Measurements from ENCODE around the gene ENKUR.
"Not testable (repeated sequence)": the region's sequence is repeated elsewhere in the genome, so short reads cannot be mapped to it uniquely, and the experiment has no call there.

ENKUR gene

DNA sequence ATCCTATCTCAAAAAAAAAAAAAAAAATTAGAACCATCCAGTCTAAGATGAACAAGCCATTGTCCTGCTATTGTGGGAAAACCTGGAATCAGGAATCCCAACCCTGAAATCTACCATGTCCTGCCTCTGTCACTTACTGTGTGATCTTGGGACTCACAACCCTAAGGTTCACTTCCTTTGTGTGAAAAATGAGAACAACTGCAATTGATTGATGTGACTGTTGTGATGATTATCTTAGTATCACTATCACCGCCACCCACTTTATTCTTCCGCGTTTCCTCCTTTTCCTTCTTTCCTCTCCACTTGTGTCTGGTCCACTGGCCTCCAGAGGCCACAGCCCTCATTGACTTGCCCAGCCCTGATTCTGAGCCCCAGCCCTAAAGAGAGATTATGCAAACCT lies 50.9 kb downstream of the ENKUR start:
- no peak overlapping the region for H3K9ac ChIP-seq (ENCODE audit: insufficient read length, low read depth)
- DNase-seq (ENCODE audit: low read depth, low spot score) = no peak
- no peaks in the 10 kb centered on the region for H3K4me1 ChIP-seq (ENCODE audit: insufficient read depth, insufficient read length)
- no peaks in the 10 kb centered on the region for H3K27me3 ChIP-seq (ENCODE audit: insufficient read depth, insufficient read length)
- TF ChIP-seq ZNF274 (IDR thresholded peaks at IDR 0.05; ENCODE audit: low read depth, low read length) = no peak
- TF ChIP-seq YY1 (IDR thresholded peaks at IDR 0.05; ENCODE audit: insufficient read depth, insufficient read length) = no peak
- TF ChIP-seq SUZ12 (IDR thresholded peaks at IDR 0.05; ENCODE audit: extremely low read depth, insufficient read depth, insufficient read length) = no peak
- H3K9me3 ChIP-seq (ENCODE audit: insufficient read depth, low read length) = no peaks in the 10 kb centered on the region
- no peaks in the 10 kb centered on the region for H3K36me3 ChIP-seq (ENCODE audit: insufficient read depth, insufficient read length, low read length)
- no peak overlapping the region for H3K4me3 ChIP-seq (ENCODE audit: insufficient read length, low read depth)

DNA sequence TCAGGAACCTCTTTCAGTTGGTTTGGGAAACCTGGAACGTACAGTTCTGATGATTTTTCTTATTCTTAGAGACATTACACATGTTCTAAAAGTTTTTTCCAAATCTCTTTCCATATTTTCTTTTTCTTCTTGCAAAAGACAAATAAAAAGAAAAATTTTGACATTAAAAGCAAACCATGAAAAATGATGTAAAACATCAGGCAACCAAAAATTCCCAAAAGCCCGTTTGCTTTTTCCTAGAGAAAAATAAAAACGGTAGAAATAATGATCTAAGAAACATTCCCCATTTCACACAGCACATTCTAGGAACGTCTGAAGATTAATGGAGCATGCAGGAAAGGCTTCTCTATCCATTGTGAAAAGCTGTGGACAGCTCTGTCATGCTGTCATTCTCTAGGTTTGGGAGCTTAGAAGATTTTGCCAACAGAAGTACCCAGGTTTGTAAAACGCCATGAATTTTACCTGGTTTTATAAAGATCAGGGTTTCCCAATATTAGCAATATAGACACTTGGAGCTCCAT lies 52.4 kb downstream of the ENKUR start:
- no peak overlapping the region for H3K9ac ChIP-seq (ENCODE audit: insufficient read length, low read depth)
- H3K9me3 ChIP-seq (ENCODE audit: insufficient read depth, low read length) = no peaks in the 10 kb centered on the region
- DNase-seq (ENCODE audit: low read depth, low spot score) = no peak
- no peaks in the 10 kb centered on the region for H3K4me1 ChIP-seq (ENCODE audit: insufficient read depth, insufficient read length)
- H3K27me3 ChIP-seq (ENCODE audit: insufficient read depth, insufficient read length) = no peaks in the 10 kb centered on the region
- no peaks in the 10 kb centered on the region for H3K36me3 ChIP-seq (ENCODE audit: insufficient read depth, insufficient read length, low read length)
- TF ChIP-seq YY1 (IDR thresholded peaks at IDR 0.05; ENCODE audit: insufficient read depth, insufficient read length) (no peak), ZNF274 (IDR thresholded peaks at IDR 0.05; ENCODE audit: low read depth, low read length) (no peak), SUZ12 (IDR thresholded peaks at IDR 0.05; ENCODE audit: extremely low read depth, insufficient read depth, insufficient read length) (no peak)
- no peak overlapping the region for H3K4me3 ChIP-seq (ENCODE audit: insufficient read length, low read depth)

DNA sequence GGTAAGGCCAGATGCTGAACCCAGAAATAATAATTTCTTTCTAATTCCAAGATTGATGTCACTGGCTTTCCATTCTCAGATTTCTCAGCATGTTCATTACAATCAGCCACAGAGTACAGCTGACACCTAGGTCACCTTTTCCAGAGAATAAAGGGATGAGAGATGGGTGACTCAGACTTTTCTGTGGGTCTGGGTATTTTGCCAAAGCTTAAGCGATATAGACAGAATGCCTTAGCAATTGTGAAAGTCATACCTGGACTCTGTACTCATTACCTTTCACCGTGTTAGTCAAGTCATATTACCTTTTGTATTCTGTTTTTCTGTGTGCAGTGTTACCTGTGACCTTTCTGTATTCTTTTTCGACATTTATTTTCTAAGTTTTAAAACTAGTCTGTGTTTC lies 53.0 kb downstream of the ENKUR start:
- no peak overlapping the region for H3K4me3 ChIP-seq (ENCODE audit: insufficient read length, low read depth)
- no peaks in the 10 kb centered on the region for H3K27me3 ChIP-seq (ENCODE audit: insufficient read depth, insufficient read length)
- H3K4me1 ChIP-seq (ENCODE audit: insufficient read depth, insufficient read length) = no peaks in the 10 kb centered on the region
- no peaks in the 10 kb centered on the region for H3K9me3 ChIP-seq (ENCODE audit: insufficient read depth, low read length)
- no peak for DNase-seq (ENCODE audit: low read depth, low spot score)
- no peak overlapping the region for H3K9ac ChIP-seq (ENCODE audit: insufficient read length, low read depth)
- H3K36me3 ChIP-seq (ENCODE audit: insufficient read depth, insufficient read length, low read length) = no peaks in the 10 kb centered on the region
- TF ChIP-seq SUZ12 (IDR thresholded peaks at IDR 0.05; ENCODE audit: extremely low read depth, insufficient read depth, insufficient read length) (no peak), YY1 (IDR thresholded peaks at IDR 0.05; ENCODE audit: insufficient read depth, insufficient read length) (no peak), ZNF274 (IDR thresholded peaks at IDR 0.05; ENCODE audit: low read depth, low read length) (no peak)

DNA sequence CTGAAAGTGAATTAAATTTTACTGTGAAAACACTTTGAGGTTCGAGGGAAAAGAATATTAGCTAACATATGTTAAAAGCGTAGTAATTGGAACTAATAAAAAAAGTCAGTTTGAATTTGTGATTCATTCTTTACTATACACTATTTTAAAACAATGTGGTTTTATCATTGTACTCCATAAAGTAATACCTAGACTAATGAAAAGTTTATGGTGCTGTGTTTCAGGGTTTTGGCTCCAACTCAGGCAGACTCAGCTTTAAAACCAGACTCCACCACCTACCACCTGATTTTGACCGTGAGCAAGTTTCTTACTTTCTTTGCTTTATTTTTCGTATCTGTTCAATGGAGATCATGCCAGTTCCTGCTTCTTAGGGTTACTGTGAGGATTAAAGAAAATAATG lies 54.4 kb downstream of the ENKUR start:
- H3K4me1 ChIP-seq (ENCODE audit: insufficient read depth, insufficient read length) = no peaks in the 10 kb centered on the region
- H3K27me3 ChIP-seq (ENCODE audit: insufficient read depth, insufficient read length) = no peaks in the 10 kb centered on the region
- no peak overlapping the region for H3K9ac ChIP-seq (ENCODE audit: insufficient read length, low read depth)
- no peak for TF ChIP-seq ZNF274 (IDR thresholded peaks at IDR 0.05; ENCODE audit: low read depth, low read length)
- no peak for TF ChIP-seq YY1 (IDR thresholded peaks at IDR 0.05; ENCODE audit: insufficient read depth, insufficient read length)
- TF ChIP-seq SUZ12 (IDR thresholded peaks at IDR 0.05; ENCODE audit: extremely low read depth, insufficient read depth, insufficient read length) = no peak
- DNase-seq (ENCODE audit: low read depth, low spot score) = no peak
- no peaks in the 10 kb centered on the region for H3K9me3 ChIP-seq (ENCODE audit: insufficient read depth, low read length)
- no peak overlapping the region for H3K4me3 ChIP-seq (ENCODE audit: insufficient read length, low read depth)
- no peaks in the 10 kb centered on the region for H3K36me3 ChIP-seq (ENCODE audit: insufficient read depth, insufficient read length, low read length)

DNA sequence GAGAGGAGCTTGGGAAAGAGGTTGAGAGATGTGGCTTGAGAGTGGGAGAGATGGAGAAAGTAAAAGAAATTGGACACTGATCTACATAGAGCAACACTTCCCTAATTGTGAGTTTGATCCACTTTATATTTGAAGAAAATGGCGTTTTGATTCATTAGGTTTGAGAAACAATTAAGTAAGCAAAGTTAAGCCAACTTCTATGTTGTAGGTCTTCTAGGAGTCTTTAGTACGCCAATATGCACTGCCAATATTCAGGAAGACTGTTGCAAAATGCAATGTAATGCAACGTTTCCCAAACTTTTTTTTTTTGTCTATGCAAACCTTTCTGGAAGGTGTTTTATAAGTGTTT lies 56.6 kb downstream of the ENKUR start:
- Histone ChIP-seq H3K9ac (ENCODE audit: insufficient read length, low read depth) (no peak overlapping the region), H3K4me1 (ENCODE audit: insufficient read depth, insufficient read length) (no peaks in the 10 kb centered on the region), H3K36me3 (ENCODE audit: insufficient read depth, insufficient read length, low read length) (no peaks in the 10 kb centered on the region), H3K4me3 (ENCODE audit: insufficient read length, low read depth) (no peak overlapping the region), H3K9me3 (ENCODE audit: insufficient read depth, low read length) (no peaks in the 10 kb centered on the region), H3K27me3 (ENCODE audit: insufficient read depth, insufficient read length) (no peaks in the 10 kb centered on the region)
- no peak for DNase-seq (ENCODE audit: low read depth, low spot score)
- TF ChIP-seq ZNF274 (IDR thresholded peaks at IDR 0.05; ENCODE audit: low read depth, low read length) = no peak
- TF ChIP-seq YY1 (IDR thresholded peaks at IDR 0.05; ENCODE audit: insufficient read depth, insufficient read length) = no peak
- TF ChIP-seq SUZ12 (IDR thresholded peaks at IDR 0.05; ENCODE audit: extremely low read depth, insufficient read depth, insufficient read length) = no peak

DNA sequence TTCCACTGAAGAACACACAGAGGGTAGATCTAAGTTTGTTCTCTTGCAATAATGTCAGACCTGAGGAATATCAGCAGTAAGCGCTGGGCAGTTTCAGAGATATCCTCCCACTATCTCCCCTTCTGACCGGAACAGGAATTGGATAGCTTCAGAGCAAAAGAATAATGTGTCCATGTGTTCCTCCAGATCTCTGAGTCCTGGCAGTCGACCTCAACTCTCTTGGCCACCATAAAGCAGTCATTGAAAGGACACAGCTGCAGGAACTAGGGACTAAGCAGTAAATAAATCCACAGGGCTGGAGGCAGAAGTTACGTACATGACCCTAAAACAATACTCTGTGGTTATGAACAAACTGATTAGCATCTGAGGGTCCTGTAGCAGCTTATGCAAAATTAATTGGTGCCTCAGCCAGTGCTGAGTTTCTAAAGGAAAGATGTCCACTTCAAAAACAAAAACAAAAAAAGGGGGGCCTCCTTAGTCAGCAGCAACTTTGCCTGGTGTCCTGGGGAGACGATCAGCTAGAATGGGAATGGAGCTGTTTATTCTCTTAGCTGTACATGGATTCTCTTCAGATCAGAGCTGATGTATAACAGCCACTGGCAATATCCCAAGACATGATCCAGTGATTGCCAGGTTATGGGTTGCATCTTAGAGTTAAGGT lies 57.1 kb downstream of the ENKUR start:
- H3K9me3 ChIP-seq (ENCODE audit: insufficient read depth, low read length) = no peaks in the 10 kb centered on the region
- no peak overlapping the region for H3K9ac ChIP-seq (ENCODE audit: insufficient read length, low read depth)
- H3K4me1 ChIP-seq (ENCODE audit: insufficient read depth, insufficient read length) = peaks cover 3% of the 10 kb centered on the region
- DNase-seq (ENCODE audit: low read depth, low spot score) = no peak
- TF ChIP-seq SUZ12 (IDR thresholded peaks at IDR 0.05; ENCODE audit: extremely low read depth, insufficient read depth, insufficient read length) (no peak), ZNF274 (IDR thresholded peaks at IDR 0.05; ENCODE audit: low read depth, low read length) (no peak), YY1 (IDR thresholded peaks at IDR 0.05; ENCODE audit: insufficient read depth, insufficient read length) (no peak)
- no peaks in the 10 kb centered on the region for H3K27me3 ChIP-seq (ENCODE audit: insufficient read depth, insufficient read length)
- no peak overlapping the region for H3K4me3 ChIP-seq (ENCODE audit: insufficient read length, low read depth)
- no peaks in the 10 kb centered on the region for H3K36me3 ChIP-seq (ENCODE audit: insufficient read depth, insufficient read length, low read length)

DNA sequence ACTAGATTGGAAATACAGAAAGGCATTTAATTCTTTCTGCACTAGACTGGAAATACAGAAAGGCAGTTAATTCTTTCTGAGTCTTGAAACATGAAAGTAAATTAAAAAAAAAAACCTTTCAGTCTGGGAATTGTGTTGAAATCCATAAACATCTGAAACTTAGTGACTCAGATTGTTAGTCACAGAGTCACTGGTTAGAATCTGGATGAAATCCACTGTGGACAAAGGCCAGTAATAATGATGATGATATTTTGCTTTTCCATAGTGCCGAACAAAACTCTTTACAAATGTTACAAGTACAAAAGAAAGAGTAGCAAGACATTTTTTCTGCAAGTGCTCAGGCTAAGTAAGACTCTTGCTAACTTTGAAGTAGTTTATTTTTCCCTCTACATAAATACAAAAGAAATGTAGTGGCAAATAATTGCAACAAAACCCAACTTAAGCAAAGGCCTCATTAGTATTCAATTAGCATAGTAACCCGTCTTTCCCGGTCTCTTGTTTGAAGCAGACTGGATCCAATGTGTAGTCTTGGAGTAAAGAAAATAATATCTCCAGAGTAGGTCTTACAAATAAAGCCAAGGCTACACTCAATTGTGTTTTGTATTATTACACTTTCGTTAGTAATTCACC lies 57.8 kb downstream of the ENKUR start:
- DNase-seq (ENCODE audit: low read depth, low spot score) = no peak
- Histone ChIP-seq H3K4me1 (ENCODE audit: insufficient read depth, insufficient read length) (peaks cover 9% of the 10 kb centered on the region), H3K9me3 (ENCODE audit: insufficient read depth, low read length) (no peaks in the 10 kb centered on the region), H3K9ac (ENCODE audit: insufficient read length, low read depth) (no peak overlapping the region), H3K4me3 (ENCODE audit: insufficient read length, low read depth) (no peak overlapping the region), H3K36me3 (ENCODE audit: insufficient read depth, insufficient read length, low read length) (no peaks in the 10 kb centered on the region), H3K27me3 (ENCODE audit: insufficient read depth, insufficient read length) (no peaks in the 10 kb centered on the region)
- TF ChIP-seq YY1 (IDR thresholded peaks at IDR 0.05; ENCODE audit: insufficient read depth, insufficient read length) (no peak), ZNF274 (IDR thresholded peaks at IDR 0.05; ENCODE audit: low read depth, low read length) (no peak), SUZ12 (IDR thresholded peaks at IDR 0.05; ENCODE audit: extremely low read depth, insufficient read depth, insufficient read length) (no peak)

DNA sequence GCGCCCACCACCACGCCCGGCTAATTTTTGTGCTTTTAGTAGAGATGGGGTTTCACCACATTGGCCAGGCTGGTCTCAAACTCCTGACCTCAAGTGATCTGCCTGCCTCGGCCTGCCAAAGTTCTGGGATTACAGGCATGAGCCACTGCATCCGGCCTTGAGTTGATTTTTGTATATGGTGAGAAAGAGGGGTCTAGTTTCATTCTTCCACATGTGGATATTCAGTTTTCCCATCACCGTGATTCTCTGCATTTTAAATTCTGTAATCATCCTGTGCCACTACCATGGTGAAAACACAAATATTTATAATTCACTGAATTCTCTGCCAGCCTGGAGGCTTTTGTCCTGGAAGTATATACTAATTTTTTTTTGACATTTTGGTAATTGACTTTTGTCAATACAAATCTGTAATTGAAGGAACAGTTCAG lies 58.3 kb downstream of the ENKUR start:
- DNase-seq (ENCODE audit: low read depth, low spot score); H3K9ac ChIP-seq (ENCODE audit: insufficient read length, low read depth); H3K4me1 ChIP-seq (ENCODE audit: insufficient read depth, insufficient read length); H3K27me3 ChIP-seq (ENCODE audit: insufficient read depth, insufficient read length); H3K4me3 ChIP-seq (ENCODE audit: insufficient read length, low read depth); H3K36me3 ChIP-seq (ENCODE audit: insufficient read depth, insufficient read length, low read length); H3K9me3 ChIP-seq (ENCODE audit: insufficient read depth, low read length): not testable (repeated sequence)
